HL-60 (cell line): ENCODE results near the gene MICAL2.

Experiments used
- DNase-seq, 2 experiments: peaks; one replicate each; pipeline ENCODE4 v3.0.0-alpha.2; 2010 to 2020; ENCODE audit warnings: low read depth in 1 of 2, low spot score in 1 of 2
- H3K27ac ChIP-seq: fragments of 250-450 bp; sonication (Bioruptor Pico); replicated peaks from 2 replicates; pipeline ENCODE4 v1.5.1; 2020; ENCODE audit warnings: mild to moderate bottlenecking, moderate library complexity
- H3K27me3 ChIP-seq: fragments of 250-450 bp; sonication (Bioruptor Pico); 2 replicates; pipeline ENCODE4 v1.5.1; 2021; ENCODE audit warnings: mild to moderate bottlenecking, moderate library complexity; ENCODE audit not compliant: insufficient read depth, poor library complexity, severe bottlenecking
- H3K4me3 ChIP-seq: replicated peaks from 2 replicates; pipeline ENCODE4 v1.5.1; 2011; ENCODE audit warnings: mild to moderate bottlenecking, control low read depth, low read length; ENCODE audit not compliant: insufficient read depth
- GABPA ChIP-seq: IDR thresholded peaks from 2 replicates; pipeline ENCODE4 v1.6.1; 2012; ENCODE audit warnings: low read depth
- POLR2AphosphoS5 ChIP-seq: IDR thresholded peaks from 2 replicates; pipeline ENCODE4 v1.6.1; 2012; ENCODE audit warnings: low read depth
- SPI1 ChIP-seq: IDR thresholded peaks from 2 replicates; pipeline ENCODE4 v1.6.1; 2012; ENCODE audit warnings: low read depth, mild to moderate bottlenecking, borderline replicate concordance
- TF ChIP-seq, protein P1 (sequence below): IDR thresholded peaks from one replicate; pipeline ENCODE4 v1.5.1; 2011; ENCODE audit warnings: low read length, control low read depth, inconsistent platforms; ENCODE audit not compliant: insufficient read depth
- TF ChIP-seq, protein P2 (sequence below): IDR thresholded peaks from 2 replicates; pipeline ENCODE4 v1.6.1; 2012; ENCODE audit warnings: low read depth; ENCODE audit not compliant: insufficient replicate concordance

Gene MICAL2

DNA sequence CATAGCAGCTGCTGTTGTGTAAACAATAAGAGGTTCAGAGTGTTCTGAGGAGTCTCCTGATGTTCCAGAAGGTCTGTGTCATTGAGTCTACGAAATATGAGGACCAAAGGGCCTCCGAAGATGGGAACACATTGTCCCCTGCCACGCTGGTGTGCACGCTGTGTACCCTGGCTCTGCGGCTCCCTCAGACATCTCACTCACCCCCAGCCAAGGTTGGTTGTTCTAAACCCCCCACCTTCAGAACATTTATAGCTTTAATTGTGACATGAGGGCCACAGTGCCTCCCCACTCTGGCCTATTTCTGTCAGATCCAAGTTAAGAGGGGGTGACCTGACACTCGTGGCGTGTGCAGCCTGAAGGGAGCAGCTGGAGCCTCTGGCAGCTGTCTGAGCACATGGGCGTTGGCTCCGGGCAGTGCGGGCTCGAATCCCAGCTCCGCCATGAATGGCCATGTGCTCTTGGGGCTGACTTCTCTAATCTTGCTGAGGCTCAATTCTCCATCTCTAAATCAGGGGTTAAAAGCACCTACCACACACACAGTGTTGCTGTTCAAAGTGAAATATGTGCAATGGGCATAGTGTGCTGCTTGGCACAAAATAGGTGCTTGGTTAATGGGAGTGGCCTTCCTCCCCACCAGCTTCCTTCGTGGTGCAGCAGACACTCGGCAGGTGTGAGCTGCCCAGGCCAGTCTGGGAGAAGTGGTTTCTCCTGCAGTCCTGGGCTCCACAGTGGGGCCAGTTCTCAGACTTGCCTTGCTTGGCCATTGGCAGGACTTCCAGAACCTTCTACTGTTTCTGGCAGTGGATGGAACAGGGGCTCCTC is 39.7 kb upstream of the MICAL2 start:
- no peak overlapping the region for H3K27ac ChIP-seq
- H3K27me3 ChIP-seq = no peaks in the 10 kb centered on the region
- TF ChIP-seq, protein P1, sequence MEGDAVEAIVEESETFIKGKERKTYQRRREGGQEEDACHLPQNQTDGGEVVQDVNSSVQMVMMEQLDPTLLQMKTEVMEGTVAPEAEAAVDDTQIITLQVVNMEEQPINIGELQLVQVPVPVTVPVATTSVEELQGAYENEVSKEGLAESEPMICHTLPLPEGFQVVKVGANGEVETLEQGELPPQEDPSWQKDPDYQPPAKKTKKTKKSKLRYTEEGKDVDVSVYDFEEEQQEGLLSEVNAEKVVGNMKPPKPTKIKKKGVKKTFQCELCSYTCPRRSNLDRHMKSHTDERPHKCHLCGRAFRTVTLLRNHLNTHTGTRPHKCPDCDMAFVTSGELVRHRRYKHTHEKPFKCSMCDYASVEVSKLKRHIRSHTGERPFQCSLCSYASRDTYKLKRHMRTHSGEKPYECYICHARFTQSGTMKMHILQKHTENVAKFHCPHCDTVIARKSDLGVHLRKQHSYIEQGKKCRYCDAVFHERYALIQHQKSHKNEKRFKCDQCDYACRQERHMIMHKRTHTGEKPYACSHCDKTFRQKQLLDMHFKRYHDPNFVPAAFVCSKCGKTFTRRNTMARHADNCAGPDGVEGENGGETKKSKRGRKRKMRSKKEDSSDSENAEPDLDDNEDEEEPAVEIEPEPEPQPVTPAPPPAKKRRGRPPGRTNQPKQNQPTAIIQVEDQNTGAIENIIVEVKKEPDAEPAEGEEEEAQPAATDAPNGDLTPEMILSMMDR = no peak
- TF ChIP-seq POLR2AphosphoS5 = no peak
- TF ChIP-seq SPI1 = no peak
- no peak for TF ChIP-seq GABPA
- TF ChIP-seq, protein P2, sequence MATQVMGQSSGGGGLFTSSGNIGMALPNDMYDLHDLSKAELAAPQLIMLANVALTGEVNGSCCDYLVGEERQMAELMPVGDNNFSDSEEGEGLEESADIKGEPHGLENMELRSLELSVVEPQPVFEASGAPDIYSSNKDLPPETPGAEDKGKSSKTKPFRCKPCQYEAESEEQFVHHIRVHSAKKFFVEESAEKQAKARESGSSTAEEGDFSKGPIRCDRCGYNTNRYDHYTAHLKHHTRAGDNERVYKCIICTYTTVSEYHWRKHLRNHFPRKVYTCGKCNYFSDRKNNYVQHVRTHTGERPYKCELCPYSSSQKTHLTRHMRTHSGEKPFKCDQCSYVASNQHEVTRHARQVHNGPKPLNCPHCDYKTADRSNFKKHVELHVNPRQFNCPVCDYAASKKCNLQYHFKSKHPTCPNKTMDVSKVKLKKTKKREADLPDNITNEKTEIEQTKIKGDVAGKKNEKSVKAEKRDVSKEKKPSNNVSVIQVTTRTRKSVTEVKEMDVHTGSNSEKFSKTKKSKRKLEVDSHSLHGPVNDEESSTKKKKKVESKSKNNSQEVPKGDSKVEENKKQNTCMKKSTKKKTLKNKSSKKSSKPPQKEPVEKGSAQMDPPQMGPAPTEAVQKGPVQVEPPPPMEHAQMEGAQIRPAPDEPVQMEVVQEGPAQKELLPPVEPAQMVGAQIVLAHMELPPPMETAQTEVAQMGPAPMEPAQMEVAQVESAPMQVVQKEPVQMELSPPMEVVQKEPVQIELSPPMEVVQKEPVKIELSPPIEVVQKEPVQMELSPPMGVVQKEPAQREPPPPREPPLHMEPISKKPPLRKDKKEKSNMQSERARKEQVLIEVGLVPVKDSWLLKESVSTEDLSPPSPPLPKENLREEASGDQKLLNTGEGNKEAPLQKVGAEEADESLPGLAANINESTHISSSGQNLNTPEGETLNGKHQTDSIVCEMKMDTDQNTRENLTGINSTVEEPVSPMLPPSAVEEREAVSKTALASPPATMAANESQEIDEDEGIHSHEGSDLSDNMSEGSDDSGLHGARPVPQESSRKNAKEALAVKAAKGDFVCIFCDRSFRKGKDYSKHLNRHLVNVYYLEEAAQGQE = no peak

DNA sequence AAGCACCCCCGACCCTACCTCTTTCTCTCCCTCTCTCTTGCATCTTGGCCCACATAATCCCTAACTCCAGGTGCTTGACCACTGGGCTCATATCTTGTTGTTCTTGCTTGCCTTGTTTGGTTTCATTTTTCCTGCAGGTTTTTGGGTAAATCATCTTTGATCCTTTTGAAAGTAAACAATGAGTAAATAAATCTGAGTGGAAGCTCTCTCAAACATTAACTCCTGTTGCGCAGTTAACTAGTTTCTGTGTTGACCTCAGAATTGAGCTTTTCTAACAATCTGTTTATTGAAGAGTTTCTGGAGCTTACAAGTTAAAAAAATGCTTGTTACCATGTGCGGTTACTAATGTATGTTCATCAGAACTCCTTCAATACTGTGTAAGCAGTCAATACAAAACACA is 38.8 kb upstream of the MICAL2 start:
- DNase-seq = no peak
- Histone ChIP-seq H3K4me3 (no peak overlapping the region), H3K27me3 (no peaks in the 10 kb centered on the region), H3K27ac (no peak overlapping the region)
- TF ChIP-seq POLR2AphosphoS5 (no peak), GABPA (no peak), SPI1 (no peak)
- TF ChIP-seq, protein P1 = no peak
- TF ChIP-seq, protein P2 = no peak

More for the DNA sequence above, 39.7 kb upstream of the MICAL2 start:
- no peak for DNase-seq
- H3K4me3 ChIP-seq = no peak overlapping the region

DNA sequence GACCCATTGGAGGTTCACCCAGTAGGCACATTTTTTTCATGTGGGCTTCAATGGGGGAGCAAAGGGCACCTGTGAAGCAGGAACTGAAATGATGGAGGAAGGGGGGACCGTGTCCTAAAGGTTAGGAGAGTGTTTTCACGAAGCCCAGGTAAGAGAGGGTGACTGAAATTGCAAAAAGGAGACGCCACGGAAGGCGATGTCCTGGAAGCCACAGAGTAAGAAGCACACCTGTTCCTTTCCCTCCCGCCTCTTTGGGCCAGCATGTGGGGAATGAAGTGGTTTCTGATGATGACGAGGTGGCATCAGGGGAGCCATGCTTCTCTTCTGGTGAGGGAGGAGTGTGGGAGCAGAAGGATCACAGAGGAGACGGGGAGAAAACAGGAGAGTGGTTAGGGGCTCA is 37.0 kb upstream of the MICAL2 start:
- TF ChIP-seq, protein P1 = no peak
- TF ChIP-seq GABPA (no peak), POLR2AphosphoS5 (no peak), SPI1 (no peak)
- TF ChIP-seq, protein P2 = no peak
- Histone ChIP-seq H3K27ac (no peak overlapping the region), H3K4me3 (no peak overlapping the region), H3K27me3 (no peaks in the 10 kb centered on the region)
- no peak for DNase-seq
